NCI-H82 treated with DMSO at 0.1 percent for 48 hours (cell line): ENCODE measurements around the gene SMARCA4.
"Not testable (repeated sequence)": the region's sequence is repeated elsewhere in the genome, so short reads cannot be mapped to it uniquely, and the experiment has no call there.

ENCODE experiments used
- DNase-seq: peaks from one replicate; lab custom pipeline; 2025; ENCODE audit not compliant: unreplicated experiment; lab: John Stamatoyannopoulos, UW

SMARCA4 gene

DNA sequence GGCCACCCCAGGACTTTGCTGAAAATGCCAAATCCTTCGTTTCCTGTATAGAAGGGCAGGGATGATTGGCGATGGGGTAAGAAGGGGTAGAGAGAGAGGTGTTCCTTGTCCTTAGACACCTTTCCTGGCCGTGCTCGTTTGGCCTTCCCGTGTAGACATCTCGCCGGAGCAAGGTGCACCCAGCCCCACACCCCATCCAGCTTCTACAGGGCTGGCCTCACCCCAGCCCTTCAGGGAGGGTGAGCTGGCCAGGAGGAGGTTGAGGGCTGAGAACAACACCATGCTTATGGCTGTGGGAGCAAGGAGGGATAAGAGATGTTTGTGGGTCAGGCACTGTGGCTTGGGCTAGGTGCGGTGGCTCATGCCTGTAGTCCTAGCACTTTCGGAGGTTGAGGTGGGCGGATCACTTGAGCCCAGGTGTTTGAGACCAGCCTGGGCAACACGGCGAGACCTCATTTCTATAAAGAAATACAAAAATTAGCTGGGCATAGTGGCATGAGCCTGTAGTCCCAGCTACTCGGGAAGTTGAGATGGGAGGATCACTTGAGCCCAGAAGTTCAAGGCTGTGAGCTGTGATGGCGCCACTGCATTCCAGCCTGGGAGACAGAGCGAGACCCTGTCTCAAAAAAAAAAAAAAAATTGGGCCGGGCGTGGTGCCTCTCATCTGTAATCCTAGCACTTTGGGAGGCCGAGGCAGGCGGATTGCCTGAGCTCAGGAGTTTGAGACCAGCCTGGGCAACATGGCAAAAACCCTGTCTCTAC is 15.5 kb downstream of the SMARCA4 start:
- no peak for DNase-seq

DNA sequence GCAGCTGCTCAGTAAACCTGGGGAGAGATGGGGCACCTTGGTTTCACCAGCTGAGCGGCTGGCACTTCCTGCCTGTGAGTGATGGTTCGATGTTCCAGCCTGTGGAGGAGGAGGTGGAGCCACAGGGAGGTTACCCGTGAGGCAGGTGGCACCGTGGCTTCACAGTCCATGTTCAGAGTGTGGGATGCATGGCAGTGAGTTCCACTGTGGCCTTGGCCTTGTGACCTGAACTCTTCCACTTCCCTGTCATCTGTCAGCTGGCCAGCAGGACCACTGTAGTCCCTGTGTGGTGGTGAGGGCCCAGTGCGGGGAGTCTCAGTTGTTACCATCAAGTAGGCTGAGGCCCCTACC is 16.9 kb downstream of the SMARCA4 start:
- DNase-seq: no peak

DNA sequence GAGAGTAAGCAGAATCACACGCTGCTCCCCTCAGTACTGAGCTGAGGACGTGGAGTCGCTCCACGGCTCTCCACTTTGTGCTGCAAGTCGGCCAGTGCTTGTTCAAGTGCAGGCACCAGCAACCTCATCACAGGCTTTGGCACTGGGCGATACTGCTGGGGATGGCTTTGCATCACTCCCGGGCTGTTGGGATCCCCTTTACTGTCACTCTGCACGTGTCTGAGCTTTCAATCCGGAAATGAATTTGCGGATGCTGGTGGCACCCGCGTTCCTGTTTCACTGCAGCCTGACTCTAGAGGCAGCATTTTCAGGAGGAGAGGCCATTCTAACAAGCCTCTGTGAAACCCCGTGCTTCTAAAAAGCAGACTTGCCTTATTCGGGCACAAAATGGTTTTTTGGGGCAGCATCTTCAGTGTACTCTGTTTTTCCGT is 19.1 kb downstream of the SMARCA4 start:
- DNase-seq: no peak

DNA sequence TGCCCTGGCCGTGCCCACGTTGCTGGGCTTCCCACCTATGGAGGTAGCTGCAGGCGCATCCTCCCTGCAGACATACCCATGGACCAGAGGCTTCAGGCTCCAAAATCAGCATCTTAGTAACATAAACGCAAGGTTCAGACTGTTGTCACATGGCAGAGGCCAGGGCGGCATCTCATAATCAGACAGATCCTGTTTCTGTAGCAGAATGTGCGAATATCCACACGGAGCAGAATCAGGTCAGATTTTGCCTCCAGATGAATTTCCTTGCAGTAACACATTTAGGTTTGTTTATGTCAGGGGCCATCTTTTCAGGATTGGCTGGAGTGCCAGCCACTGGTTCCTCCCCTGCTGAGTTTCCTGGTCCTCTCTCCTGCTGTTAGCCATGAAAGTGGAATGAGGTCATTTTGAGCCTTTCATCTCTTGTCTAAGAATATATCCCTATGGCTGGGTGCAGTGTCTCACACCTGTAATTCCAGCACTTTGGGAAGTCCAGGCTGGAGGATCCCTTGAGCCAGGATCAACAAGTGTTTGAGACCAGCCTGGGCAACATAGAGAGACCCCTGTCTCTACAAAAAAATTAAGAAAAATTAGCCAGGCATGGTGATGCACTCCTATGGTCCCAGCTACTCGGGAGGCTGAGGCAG is 20.5 kb downstream of the SMARCA4 start:
- no peak for DNase-seq

DNA sequence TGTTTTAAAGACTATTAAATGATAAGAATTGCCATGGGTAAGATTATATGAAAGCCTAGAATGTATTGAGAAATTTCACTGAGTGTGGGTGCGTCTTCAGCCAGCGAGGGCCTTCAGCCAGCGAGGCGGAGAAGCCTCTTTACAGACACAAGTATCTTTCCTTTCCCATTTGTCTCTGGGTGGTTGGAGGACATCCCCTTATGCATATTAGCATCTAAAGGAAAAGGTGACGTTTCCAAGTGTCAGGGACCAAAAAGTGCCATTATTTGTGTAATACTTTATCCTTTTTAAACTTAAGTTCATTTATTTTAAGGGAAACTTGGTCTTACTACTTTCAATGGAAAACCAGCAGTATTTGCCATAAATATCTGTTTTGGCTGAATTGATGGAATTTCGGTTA is 22.2 kb downstream of the SMARCA4 start:
- no peak for DNase-seq

DNA sequence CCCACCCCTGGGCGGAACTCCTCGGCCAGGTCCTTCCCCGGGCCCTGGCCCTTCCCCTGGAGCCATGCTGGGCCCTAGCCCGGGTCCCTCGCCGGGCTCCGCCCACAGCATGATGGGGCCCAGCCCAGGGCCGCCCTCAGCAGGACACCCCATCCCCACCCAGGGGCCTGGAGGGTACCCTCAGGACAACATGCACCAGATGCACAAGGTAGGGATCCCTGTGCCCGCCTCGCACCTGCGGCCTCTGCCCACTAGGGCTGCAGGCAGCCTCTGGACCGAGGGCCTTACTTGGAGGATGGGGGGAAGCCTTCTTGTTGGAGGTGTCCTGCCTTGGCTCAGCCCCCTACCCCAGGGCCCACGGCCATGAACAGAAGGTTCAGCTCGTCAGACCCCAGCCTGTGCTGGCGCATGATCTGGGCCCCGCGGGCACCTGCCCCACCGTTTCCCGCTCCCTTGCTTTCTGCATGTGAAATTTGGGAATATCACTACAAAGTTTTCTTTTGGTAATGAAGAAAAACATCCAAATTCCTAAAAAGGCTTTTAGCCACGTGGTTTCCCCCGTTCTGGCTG is 23.4 kb downstream of the SMARCA4 start:
- DNase-seq: no peak

DNA sequence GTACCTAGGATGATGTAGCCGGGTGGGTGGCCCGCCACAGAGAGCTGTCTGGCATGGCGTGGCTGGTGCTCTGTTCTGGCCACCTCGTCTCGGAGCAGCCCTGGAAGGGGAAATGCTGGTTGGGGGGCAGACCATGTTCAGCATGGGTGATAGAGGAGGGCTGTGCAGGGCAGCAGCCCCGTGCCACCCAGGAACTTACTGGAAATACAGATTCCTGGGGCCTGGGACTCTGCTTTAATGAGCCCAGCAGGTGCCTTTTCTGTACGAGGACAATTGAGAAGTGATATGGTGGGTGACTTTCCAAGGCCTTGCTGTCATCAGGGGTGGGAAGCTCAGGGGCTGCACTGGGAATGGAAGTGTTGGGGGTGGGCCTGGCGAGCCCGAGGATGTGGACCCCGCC is 24.7 kb downstream of the SMARCA4 start:
- no peak for DNase-seq

DNA sequence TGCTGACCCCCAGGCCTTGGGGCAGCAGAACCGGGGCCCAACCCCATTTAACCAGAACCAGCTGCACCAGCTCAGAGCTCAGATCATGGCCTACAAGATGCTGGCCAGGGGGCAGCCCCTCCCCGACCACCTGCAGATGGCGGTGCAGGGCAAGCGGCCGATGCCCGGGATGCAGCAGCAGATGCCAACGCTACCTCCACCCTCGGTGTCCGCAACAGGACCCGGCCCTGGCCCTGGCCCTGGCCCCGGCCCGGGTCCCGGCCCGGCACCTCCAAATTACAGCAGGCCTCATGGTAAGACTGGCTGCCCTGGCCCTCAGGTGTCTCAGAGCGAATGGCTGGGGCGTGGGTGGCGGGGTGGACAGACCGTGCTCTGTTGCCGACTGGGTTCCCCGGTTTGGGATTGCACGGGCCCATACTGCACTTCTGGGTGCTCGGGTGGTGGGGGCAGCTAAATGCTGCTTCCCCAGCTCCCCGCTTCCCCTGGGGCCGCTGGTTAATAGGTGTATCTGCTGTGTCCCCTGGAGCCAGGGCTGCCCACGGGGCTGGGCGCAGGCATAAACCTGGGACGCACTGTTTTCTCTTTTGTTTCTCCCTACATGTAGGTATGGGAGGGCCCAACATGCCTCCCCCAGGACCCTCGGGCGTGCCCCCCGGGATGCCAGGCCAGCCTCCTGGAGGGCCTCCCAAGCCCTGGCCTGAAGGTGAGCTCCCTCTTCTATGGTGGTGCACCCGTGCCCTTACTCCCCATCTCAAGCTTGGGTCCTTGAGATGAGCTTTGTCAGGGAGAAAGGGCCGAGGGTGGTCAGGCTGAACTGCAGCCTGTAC is 25.7 kb downstream of the SMARCA4 start:
- DNase-seq: no peak

DNA sequence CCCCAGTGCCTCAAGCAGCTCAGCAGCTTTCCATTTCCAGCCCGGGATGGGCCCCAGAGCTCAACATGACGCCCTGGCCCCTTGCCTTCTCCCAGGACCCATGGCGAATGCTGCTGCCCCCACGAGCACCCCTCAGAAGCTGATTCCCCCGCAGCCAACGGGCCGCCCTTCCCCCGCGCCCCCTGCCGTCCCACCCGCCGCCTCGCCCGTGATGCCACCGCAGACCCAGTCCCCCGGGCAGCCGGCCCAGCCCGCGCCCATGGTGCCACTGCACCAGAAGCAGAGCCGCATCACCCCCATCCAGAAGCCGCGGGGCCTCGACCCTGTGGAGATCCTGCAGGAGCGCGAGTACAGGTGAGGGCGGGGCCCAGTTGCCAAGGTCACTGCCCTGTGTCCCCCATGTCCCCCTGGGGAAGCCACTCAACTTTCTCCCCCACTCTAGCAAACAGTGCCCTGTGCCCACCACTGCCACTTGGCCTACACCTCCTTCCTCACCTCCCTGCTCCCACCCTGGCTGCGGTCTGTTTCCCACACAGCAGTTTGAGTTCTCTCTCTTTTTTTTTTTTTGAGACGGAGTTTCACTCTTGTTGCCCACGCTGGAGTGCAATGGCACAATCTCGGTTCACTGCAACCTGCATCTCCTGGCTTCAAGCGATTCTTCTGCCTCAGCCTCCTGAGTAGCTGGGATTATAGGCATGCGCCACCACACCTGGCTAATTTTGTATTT is 26.9 kb downstream of the SMARCA4 start:
- DNase-seq: no peak

DNA sequence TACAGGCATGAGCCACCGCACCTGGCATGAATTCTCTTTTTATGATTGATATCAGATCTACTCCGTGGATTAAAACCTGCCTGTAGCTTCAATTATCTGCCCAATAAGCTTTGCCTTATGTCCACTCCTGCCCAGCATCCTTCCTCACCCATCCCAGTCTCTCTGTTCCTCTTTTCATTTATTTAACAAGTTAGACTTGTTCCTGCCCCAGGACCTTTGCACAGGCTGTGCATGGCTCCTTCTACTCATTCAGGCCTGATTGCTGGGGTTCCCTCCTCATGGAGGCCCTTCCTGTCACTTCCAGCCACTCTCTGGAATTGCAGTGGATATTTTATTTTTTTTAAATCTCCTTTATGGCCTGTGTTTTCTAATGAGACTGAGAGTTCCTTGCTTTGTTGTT is 27.6 kb downstream of the SMARCA4 start:
- no peak for DNase-seq

DNA sequence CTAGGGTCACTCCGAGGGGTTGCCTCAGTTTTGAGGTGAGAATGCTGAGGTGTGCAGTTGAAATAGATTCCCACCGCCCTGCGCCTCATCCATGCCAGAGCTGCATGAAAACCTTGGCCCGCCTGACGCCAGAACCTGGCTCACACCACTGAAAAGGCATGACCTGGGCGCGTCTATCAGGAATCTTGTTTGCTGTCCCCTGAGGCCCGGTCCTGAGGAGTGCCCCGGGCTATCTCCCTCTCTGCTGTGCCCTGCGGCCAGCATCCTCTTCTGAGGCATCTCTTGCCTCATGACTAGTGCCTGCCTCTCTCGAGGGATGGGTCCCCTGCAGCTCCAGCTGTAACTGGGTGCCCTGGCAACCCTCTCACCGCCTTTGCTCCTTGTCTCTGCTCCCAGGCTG is 28.1 kb downstream of the SMARCA4 start:
- no peak for DNase-seq

DNA sequence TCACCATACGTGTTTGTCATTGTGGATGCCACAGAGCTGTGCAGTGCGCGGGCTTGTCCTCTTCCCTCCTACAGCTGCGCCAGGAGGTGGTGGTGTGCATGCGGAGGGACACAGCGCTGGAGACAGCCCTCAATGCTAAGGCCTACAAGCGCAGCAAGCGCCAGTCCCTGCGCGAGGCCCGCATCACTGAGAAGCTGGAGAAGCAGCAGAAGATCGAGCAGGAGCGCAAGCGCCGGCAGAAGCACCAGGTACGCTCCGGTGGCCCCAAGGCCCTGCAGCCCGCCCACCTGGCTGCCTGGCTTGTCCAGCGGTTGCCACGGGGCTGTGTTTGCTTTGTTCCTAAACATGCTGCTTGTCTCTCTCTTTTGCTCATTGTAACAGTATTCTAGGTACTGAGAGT is 30.2 kb downstream of the SMARCA4 start:
- no peak for DNase-seq

DNA sequence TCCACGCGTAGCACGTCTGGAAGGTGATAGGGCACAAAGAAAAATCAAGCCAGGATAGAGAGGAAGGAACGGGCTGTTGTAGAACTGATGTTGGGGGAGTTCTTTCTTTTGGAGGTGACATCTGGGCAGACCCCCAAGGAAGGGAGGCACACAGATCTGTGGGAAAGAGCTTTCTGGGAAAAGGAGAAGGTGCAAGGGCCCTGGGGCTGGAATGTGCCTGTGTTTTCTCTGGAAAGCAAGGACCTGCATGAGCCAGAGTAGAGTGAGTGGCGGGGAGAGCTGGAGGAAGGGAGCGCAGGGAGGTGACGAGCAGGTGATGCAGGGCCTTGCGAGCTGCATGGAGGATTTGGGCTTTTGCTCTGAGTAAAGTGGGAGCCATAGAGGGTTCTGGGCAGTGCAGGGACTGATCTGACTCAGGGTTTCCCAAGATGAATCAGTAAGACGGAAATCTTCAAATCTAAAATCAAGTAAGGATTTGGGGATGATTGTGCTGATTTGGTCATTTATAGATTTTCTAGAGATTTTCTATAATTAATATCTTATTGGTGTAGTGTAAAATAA is 30.8 kb downstream of the SMARCA4 start:
- no peak for DNase-seq

DNA sequence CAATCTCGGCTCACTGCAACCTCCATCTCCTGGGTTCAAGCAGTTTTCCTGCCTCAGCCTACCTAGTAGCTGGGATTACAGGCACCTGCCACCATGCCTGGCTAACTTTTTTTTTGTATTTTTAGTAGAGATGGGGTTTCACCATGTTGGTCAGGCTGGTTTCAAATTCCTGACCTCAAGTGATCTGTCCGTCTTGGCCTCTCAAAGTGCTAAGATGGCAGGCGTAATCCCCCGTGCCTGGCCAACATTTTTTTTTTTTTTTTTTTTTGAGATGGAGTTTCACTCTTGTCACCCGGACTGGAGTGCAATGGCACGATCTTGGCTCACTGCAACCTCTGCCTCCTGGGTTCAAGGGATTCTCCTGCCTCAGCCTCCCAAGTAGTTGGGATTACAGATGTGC is 31.3 kb downstream of the SMARCA4 start:
- DNase-seq: not testable (repeated sequence)

DNA sequence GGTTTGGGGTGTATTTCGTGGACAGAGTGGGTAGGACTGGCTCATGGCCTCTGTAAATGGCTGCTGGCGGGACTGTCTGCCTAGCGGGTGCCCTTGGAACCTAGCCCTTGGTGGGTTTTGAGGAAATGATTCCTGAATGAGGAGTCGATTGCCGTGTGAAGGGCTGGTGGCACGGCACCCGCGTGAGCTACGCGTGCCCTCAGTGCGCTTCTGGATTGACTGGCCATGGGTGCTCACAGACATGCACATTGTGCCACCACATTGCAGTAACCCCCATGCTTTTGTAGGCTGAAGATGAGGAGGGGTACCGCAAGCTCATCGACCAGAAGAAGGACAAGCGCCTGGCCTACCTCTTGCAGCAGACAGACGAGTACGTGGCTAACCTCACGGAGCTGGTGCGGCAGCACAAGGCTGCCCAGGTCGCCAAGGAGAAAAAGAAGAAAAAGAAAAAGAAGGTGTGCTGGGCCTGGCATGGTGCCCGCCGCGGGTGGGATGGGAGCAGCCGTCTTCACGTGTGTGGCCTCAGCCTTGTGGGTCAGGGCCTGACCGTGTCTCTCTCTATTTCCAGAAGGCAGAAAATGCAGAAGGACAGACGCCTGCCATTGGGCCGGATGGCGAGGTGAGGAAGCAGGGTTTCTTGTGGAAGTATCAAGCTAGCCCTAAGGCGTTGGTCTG is 35.2 kb downstream of the SMARCA4 start:
- DNase-seq: no peak

DNA sequence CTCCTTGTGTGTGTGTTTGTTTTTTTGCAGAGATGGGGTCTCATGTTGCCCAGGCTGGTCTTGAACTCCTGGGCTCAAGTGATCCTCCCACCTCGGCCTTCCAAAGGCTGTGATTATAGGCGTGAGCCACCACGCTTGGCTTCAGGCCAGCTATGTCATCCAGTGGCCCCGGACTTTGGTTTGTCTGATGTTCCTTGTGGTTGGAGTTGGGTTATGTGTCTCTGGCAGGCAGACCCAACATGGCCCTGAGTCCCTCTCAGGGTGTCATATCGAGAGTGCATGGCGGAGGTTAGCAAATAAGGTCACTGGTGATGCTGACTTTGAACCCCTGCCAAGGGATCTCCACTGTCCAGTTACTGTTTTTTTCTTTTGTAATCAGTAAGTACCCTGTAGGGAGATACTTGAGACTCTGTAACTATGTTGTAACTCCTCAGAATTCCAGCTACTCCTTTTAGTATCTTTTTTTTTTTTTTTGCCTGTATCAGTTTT is 37.3 kb downstream of the SMARCA4 start:
- no peak for DNase-seq

DNA sequence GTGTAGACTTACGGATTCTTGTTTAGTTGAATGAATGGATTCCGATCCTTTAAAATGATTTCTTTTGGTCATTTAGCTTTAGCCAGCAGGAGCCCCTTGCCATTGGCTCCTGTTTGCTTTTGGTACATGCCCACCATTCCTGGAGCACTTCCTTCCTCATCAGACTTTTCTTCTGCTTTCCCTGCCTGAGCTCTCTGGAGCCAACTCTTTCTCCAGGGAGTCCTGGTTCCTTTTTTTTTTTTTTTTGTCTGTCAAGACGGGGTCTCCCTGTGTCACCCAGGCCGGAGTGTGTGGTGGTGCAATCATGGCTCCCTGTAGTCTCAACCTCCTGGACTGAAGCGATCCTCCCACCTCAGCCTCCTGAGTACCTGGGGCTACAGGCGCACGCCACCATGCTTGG is 37.8 kb downstream of the SMARCA4 start:
- no peak for DNase-seq

DNA sequence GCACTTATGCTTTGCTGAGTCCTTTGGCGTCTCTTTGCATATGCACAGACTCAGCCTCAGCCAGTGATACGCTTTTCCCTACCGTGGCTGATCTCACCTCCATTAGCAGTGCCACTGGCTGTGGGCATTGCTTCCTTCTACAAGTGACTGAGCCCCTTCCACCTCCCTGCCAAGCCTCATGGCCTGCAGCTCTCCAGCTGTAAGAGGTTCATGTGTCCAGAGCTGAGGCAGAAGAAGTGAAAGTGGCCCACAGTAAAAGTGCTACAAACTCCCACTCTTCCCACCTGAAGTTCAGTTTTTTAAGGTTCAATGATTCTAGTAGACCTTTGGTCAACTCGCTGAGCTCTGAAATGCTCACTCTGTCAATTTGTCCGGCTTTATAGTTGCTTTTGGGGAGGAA is 44.7 kb downstream of the SMARCA4 start:
- DNase-seq: no peak

DNA sequence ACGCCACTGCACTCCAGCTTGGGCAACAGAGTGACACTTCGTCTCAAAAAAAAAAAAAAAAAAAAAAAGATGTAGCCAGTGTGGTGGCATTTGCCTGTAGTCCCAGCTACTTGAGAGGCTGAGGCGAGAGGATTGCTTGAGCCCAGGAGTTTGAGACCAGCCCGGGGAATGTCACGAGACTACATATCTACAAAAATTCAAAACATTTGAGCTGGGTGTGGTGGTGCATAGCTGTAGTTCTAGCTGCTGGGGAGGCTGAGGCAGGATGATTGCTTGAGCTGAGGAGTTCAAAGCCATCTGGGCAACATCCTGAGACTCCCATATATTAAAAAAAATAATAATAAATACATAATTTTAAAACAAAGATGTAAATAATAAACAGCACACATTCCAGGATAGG is 46.6 kb downstream of the SMARCA4 start:
- DNase-seq: no peak

DNA sequence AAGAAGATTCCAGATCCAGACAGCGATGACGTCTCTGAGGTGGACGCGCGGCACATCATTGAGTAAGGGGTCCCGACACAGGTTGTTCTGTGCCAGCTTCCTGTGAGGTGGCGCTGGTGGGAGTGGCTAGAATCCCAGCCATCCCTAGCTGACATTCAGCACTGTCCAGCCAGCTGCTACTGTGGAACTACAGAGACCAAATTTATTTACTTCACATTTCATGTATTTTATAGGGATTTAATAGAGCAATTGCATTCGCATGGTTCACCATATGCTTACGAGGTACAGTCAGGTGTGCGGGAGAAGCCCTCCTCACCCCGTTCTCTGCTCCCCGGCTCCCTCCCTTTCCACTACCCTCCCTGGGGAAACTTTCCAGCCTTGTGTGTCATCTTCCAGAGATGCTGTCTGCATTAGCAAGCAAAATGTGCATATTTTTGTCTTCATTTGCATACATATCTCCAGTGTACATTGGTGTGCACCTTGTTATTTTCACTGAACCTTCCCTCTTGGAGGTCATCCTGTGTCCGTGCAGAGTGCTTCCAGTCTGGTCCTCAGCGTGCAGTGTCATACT is 47.2 kb downstream of the SMARCA4 start:
- no peak for DNase-seq
